A673 (cell line): ENCODE data around the gene POMP. TPM values are rescaled to one million over a fixed set of nuclear protein-coding genes. Genes with fewer than 3 reads are reported as not detected.

Experiments used
- BruUV-seq: library from RNA; stranded (reverse); fragments of 400-500 nt; replicated peaks from 2 replicates; lab custom pipeline; 2021; lab: Mats Ljungman, UMichigan
- CTCF ChIA-PET: fragments of 300-600 bp; sonication (Branson Sonifier 250); formaldehyde crosslinking; loops from one replicate; lab custom pipeline; 2022; ENCODE audit warnings: antibody characterized with exemption; lab: Charles Lee
- POLR2A ChIA-PET: fragments of 300-600 bp; sonication (Branson Sonifier 250); formaldehyde crosslinking; loops from one replicate; lab custom pipeline; 2022; ENCODE audit warnings: antibody characterized with exemption; ENCODE audit not compliant: low non-redundant PET; lab: Charles Lee
- DNase-seq: peaks from one replicate; pipeline ENCODE4 v3.0.0-alpha.2; 2015; ENCODE audit warnings: low spot score
- H3K27ac ChIP-seq: fragments of 200-600 bp; sonication (generic); 2 replicates; pipeline ENCODE4 v1.5.1; 2016; ENCODE audit warnings: mixed run types, low read depth, mild to moderate bottlenecking, mixed read lengths, antibody characterized with exemption, low read length; ENCODE audit not compliant: poor library complexity, severe bottlenecking
- H3K27me3 ChIP-seq: fragments of 200-600 bp; sonication (generic); replicated peaks from 2 replicates; pipeline ENCODE4 v1.6.1; 2017; ENCODE audit warnings: mixed run types, low read depth, mild to moderate bottlenecking, mixed read lengths, antibody characterized with exemption, low read length; ENCODE audit not compliant: insufficient read depth, poor library complexity
- H3K36me3 ChIP-seq: fragments of 200-600 bp; sonication (generic); 2 replicates; pipeline ENCODE4 v1.6.1; 2016; ENCODE audit warnings: mixed run types, mild to moderate bottlenecking, mixed read lengths, antibody characterized with exemption, low read length; ENCODE audit not compliant: insufficient read depth, poor library complexity, severe bottlenecking
- H3K4me1 ChIP-seq: fragments of 200-600 bp; sonication (generic); 2 replicates; pipeline ENCODE4 v1.6.1; 2017; ENCODE audit warnings: mixed run types, mild to moderate bottlenecking, mixed read lengths, antibody characterized with exemption, low read length; ENCODE audit not compliant: insufficient read depth, poor library complexity, severe bottlenecking
- H3K4me3 ChIP-seq: fragments of 200-600 bp; sonication (generic); 2 replicates; pipeline ENCODE4 v1.5.1; 2016; ENCODE audit warnings: low read depth, mixed run types, mild to moderate bottlenecking, mixed read lengths, low read length; ENCODE audit not compliant: poor library complexity, severe bottlenecking
- H3K9me3 ChIP-seq: fragments of 200-600 bp; sonication (generic); 2 replicates; pipeline ENCODE4 v1.6.1; 2016; ENCODE audit warnings: mixed run types, low read depth, mild to moderate bottlenecking, mixed read lengths, antibody characterized with exemption, low read length; ENCODE audit not compliant: poor library complexity, severe bottlenecking
- CTCF ChIP-seq: fragments of 300-800, 200-600 bp; sonication (generic); conservative IDR thresholded peaks from 2 replicates; pipeline ENCODE4 v1.5.1; 2017; ENCODE audit warnings: low read depth, mild to moderate bottlenecking, antibody characterized with exemption, low read length, moderate library complexity, mixed read lengths
- EZH2 ChIP-seq: fragments of 200-600 bp; sonication (generic); IDR thresholded peaks from 2 replicates; pipeline ENCODE4 v1.6.1; 2017; ENCODE audit warnings: borderline replicate concordance, low read depth, mild to moderate bottlenecking, mixed read lengths, antibody characterized with exemption, low read length; ENCODE audit not compliant: poor library complexity, severe bottlenecking
- intact Hi-C: fragments of 100-400 bp; cut with micrococcal nuclease; formaldehyde crosslinking; loops from one replicate; pipeline ENCODE4 v1.10.0; 2022; ENCODE audit not compliant: unreplicated experiment
- total RNA-seq: library from RNA; stranded (reverse); gene quantifications from 2 replicates; pipeline ENCODE4 v1.2.3, GENCODE V29; 2021

Gene POMP
- total RNA-seq, 1 experiment from 2014 or later = 185 TPM

DNA sequence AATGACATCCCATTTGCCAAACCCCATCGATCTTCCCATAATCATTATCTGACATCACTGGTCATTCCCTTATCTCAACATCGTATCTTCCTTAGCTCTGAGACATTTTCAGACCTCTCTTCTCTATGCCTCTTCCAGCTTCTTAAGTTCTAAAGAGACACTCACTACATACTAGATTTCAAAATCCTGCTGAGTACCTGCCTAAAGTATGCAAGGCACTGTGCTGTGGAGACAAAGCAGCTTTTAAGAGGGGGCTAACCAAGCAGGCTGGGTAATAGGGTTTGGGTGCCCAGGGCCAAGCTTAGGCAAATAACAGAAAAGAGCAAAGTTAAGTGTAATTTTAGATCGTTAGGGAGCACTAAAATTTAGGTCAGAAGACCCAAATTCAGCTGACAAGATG, 3.4 kb upstream of the POMP start:
- H3K4me3 ChIP-seq = no peak overlapping the region
- POLR2A ChIA-PET = no interaction called here
- BruUV-seq = no TSS peak
- no peaks in the 10 kb centered on the region for H3K9me3 ChIP-seq
- CTCF ChIA-PET = no interaction called here
- peaks cover 24% of the 10 kb centered on the region for H3K4me1 ChIP-seq
- no peak for DNase-seq
- TF ChIP-seq EZH2 (no peak), CTCF (no peak)
- H3K36me3 ChIP-seq = no peaks in the 10 kb centered on the region
- intact Hi-C loops = no loop called here
- no peaks in the 10 kb centered on the region for H3K27me3 ChIP-seq
- H3K27ac ChIP-seq = no peak overlapping the region

DNA sequence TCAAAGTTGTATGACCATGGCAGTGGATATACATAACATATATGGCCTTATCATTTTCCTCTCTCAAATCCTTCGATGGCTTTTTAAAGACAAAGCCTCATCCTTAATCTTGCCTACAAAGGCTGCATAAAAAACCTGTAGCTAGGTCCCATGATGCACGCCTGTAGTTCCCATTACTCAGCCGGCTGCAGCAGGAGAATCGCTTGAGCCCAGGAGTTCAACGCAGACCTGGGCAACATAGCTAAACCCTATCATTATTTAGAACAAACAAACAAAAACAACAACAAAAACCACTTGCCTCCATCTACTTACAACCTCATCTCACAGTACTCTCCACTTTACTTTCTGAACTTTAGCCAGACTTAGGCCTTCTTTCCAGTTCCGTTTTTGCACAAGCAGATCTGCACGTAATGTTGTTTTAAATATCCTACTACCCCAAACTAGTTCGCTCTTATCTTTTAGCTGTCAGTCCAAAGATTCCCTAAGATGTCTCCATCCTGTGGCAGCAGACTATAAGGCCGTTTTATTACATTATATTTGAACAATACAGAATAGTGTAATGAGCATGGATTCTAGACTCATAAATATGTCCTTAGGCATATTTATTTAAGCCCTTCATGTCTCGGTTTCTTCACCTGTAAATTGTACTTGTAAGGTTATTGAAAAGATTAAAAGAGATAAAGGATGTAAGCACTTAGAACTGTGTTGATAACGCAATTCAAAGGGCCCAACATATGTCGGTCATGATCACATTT, 969 bp upstream of the POMP start:
- CTCF ChIA-PET = interaction anchor here (1.4 to 1.6 kb wide), 2 partner anchors 139 to 334 kb away, joined by 5 read pairs; no protein-coding TSS in a partner anchor
- intact Hi-C loops = no loop called here

DNA sequence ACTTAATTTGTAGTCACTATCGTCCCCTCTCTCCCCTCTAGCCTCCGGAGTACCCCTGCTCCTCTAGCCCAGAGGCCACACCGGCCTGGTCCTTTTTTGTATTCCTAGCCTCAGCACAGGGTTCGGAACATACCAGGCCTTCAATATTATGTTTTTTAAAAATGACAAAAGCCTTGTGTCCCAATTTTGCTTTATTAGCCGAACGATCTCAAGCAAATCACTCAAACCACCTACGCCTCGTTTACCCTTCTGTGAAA, 463 bp upstream of the POMP start:
- peaks cover 24% of the 10 kb centered on the region for H3K4me1 ChIP-seq
- H3K27ac ChIP-seq = peak overlapping the region; percentile 92
- no peak for TF ChIP-seq CTCF
- TF ChIP-seq EZH2 = no peak
- H3K36me3 ChIP-seq = peaks cover 21% of the 10 kb centered on the region
- ChIA-PET POLR2A (interaction anchor here (0.7 kb wide), 1 partner anchor 1196 kb away, joined by 5 read pairs; no protein-coding TSS in a partner anchor), CTCF (interaction anchor here (1.4 to 1.6 kb wide), 2 partner anchors 138 to 334 kb away, joined by 5 read pairs; no protein-coding TSS in a partner anchor)
- no peaks in the 10 kb centered on the region for H3K9me3 ChIP-seq
- H3K27me3 ChIP-seq = no peaks in the 10 kb centered on the region
- H3K4me3 ChIP-seq = peak overlapping the region; percentile 97
- TSS peak; percentile 81 for BruUV-seq
- no peak for DNase-seq
- intact Hi-C loops = no loop called here

More for the DNA sequence above, 969 bp upstream of the POMP start:
- Histone ChIP-seq H3K4me3 (peak overlapping the region; percentile 97), H3K27me3 (no peaks in the 10 kb centered on the region), H3K4me1 (peaks cover 27% of the 10 kb centered on the region), H3K9me3 (no peaks in the 10 kb centered on the region), H3K36me3 (peaks cover 16% of the 10 kb centered on the region), H3K27ac (peak overlapping the region; percentile 92)
- TF ChIP-seq CTCF (peak; percentile 37; the same call in 1 of the 2 replicates), EZH2 (no peak)
- POLR2A ChIA-PET = interaction anchor here (0.7 kb wide), 1 partner anchor 1195 kb away, joined by 5 read pairs; no protein-coding TSS in a partner anchor
- DNase-seq = peak; percentile 23
- no TSS peak for BruUV-seq
